HG03066 (cell line): ENCODE results near the gene NCKAP5L.
"Not testable (repeated sequence)": the region's sequence is repeated elsewhere in the genome, so short reads cannot be mapped to it uniquely, and the experiment has no call there.

Experiments used
- ATAC-seq: cut with Tn5 transposase; IDR thresholded peaks from one replicate; pipeline ENCODE4 v1.9.1; 2021; ENCODE audit warnings: low read depth; ENCODE audit not compliant: unreplicated experiment

The NCKAP5L gene

GRCh38 chr12:49784756-49785409, 43.3 kb downstream of the NCKAP5L start:
- no peak for ATAC-seq

GRCh38 chr12:49783917-49784676, 44.1 kb downstream of the NCKAP5L start:
- no peak for ATAC-seq

- ATAC-seq: not testable (repeated sequence)
Measured at GRCh38 chr12:49780914-49781313, 47.3 kb downstream of the NCKAP5L start.

GRCh38 chr12:49779581-49779980, 48.6 kb downstream of the NCKAP5L start:
- ATAC-seq: no peak

- no peak for ATAC-seq
Measured at GRCh38 chr12:49777800-49778748, 50.1 kb downstream of the NCKAP5L start.

GRCh38 chr12:49777341-49777740, 50.9 kb downstream of the NCKAP5L start:
- ATAC-seq: no peak

GRCh38 chr12:49776858-49777257, 51.4 kb downstream of the NCKAP5L start:
- ATAC-seq: no peak

- ATAC-seq: peak; percentile 68
Measured at GRCh38 chr12:49776413-49776812, 51.8 kb downstream of the NCKAP5L start.

DNA sequence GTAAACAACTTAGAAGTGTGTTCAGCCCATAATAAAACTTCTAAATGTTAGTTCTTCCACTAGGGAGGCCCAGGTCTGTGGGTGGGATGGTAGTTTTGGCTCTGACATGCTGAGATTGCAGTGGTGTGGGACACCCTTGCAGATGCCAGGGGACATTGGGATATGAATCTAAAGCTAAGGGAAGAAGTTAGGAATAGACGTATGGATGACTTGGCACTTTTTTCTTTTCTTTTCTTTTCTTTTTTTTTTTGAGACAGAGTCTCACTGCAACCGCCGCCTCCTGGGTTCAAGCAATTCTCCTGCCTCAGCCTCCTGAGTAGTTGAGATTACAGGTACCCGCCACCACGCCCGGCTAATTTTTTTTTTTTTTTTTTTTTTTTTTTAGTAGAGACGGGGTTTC, 55.1 kb downstream of the NCKAP5L start:
- not testable (repeated sequence) for ATAC-seq

- ATAC-seq: no peak
Measured at GRCh38 chr12:49767333-49767732, 60.9 kb downstream of the NCKAP5L start.

GRCh38 chr12:49766115-49766455, 62.1 kb downstream of the NCKAP5L start:
- ATAC-seq: no peak

DNA sequence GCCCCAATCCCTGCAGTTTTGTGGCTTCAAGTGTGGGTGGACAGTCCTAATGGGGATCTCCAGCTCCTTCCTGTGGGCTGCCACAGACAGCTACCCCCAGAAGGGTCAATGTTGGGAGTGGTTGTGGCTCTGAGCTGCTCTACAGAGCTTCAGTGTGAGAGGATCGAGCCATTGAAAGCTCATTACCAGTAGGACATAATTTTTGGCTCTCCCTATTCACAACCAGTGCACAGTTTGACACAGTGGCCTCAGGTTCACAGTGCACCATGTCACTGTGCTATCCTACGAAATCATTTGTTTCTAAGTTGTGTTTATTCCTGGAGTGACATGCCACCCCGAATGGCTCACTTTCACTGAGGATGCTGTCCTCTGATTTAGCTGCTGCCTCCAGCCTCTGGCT, 64.1 kb downstream of the NCKAP5L start:
- no peak for ATAC-seq

DNA sequence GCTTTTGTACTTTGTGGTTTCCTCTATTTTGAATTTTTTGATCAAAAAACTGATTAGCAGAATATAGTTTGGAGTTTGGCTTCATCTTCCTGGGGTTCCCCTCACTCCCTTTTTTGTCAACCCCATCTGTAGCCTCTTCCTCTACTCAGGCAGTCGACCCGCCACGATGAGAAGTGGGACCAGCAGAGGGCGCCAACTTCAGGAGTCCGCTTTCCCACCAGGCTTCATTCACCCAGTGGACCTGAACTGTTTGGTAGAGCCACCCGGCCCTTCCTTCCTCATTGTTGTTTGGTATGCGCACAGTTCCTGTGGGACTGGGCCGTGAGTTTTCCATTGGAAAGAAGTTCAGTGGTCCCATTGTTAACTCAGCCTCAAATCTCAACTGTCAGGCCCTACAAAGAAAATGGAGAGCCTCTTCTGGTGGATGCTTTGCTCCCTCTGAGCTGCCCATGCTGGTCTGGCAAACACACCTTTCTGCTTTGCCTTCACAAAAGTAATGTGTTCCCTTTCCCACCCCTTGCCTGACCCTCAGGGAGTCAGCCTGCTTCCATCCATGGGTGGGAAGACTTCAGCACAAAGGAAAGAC, 65.1 kb downstream of the NCKAP5L start:
- no peak for ATAC-seq

DNA sequence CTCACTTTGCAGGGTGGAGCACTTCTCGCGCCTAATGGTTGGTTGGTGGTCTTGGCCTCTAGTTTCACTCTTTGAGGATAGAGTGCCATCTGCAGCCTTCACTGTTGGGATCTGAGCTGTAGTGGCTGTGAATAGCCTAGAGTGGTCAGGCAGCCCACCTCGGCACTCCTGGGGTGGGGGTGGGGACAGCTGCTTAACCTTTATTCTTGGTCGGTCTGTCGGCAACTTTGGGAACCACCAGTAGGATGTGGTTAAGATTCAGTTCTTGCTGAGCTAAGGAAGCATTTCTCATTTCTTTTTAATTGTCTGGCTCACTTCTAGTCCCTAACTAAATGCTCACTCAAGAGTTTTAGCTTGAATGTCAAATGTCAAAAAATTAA, 65.8 kb downstream of the NCKAP5L start:
- no peak for ATAC-seq

GRCh38 chr12:49761677-49762467, 66.3 kb downstream of the NCKAP5L start:
- no peak for ATAC-seq

- ATAC-seq: no peak
Measured at GRCh38 chr12:49750996-49751393, 77.2 kb downstream of the NCKAP5L start.

DNA sequence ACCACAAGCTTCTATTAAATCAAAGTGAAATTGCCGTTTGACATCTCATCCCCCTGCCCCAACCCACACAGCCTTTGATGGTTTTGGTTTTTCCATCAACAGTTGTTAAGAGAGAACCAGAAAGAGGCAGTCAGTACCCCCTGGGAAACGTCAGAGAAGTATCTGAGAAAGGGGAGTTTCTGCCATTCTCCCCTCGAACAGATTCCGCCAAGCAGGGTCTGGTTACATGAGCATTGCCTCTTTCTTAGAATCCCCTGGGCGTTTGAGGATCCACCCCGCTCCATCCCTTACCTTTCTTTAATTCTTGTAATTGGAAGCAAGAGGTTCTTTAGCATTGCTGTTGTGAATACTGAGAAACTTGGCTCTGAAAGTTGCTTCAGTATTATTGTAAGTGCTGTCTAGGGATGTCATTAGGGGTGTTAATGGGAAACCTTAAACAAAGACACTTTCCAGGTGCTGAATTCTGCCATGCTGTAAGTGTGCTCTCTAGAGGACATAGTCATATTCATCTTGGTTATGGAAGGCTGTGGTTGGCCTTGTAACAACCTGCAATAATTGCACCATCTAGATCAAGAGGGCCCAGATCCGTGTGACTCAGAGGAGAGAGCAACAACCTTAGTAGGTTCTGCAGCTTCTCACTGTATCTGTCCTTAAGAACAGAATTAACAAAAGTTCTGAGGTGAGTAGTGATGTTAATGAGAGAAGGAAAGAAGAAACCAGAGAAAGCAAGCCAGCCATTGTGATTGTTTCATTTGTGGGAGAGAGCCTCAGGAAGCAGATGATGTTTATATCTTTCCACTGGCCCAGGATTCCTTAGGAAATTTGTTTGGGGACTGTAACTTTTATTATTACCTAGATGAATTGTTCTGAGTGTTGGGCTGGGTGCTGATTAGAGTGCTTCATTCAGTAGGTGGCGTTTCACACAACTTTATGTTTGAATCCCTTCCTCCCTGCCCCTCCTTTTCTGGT, 77.9 kb downstream of the NCKAP5L start:
- no peak for ATAC-seq

GRCh38 chr12:49748800-49749199, 79.4 kb downstream of the NCKAP5L start:
- no peak for ATAC-seq

- no peak for ATAC-seq
Measured at GRCh38 chr12:49748306-49748705, 79.9 kb downstream of the NCKAP5L start.
